HG03039 (cell line): ENCODE results near the gene ACOXL.

Source experiments
- ATAC-seq: cut with Tn5 transposase; IDR thresholded peaks from one replicate; pipeline ENCODE4 v1.9.1; 2021; ENCODE audit warnings: mild to moderate bottlenecking, moderate library complexity; ENCODE audit not compliant: unreplicated experiment

The ACOXL gene

DNA sequence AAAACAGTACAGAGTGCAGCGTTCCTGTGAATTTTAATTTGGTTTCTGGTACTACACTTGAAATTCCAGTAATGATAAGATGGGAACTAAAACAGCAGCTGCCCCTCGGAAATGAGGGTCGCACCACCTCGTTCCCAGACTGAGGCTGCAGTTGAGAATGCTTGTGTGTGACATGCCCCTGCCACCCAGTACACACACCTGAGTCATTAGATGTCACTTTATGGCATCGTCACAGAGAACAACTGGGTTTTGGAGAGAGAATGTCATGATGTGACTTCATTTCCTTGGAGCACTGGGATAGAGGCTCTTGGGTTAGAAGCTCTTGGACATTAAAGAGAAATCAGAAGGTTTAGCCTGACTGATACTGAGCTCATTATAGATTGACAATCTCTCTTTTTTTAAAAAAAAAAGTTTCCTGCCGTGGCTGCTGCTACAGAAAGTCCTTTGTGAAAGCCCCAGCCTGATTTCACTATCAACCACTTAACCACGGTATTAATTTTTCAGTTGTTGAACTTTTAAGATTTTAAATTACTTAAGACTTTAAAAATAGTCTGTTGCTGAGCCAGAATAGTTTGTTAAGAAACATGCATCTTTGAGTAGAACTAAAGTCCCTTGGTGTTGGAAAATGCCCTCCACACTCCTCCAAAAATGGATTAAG lies 412.9 kb downstream of the ACOXL start:
- no peak for ATAC-seq

DNA sequence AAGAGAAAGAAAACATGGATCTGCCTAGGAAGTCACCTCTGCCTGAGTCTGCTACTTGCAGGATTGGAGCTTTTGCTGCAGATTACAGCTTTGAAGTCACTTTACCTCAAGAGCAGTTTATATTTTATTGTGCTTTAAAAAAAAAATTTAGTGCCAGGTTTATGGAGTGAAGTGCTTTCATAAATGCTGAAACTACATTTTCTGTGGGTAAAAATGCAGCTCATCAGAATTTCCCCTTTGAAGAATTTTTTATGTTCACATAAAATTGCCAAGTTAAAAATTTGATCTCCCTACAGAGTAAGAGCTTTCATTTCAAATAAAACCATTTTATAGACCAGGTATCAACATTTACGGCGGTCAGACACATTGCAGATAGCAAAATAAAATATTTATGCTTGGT lies 413.6 kb downstream of the ACOXL start:
- ATAC-seq = no peak

DNA sequence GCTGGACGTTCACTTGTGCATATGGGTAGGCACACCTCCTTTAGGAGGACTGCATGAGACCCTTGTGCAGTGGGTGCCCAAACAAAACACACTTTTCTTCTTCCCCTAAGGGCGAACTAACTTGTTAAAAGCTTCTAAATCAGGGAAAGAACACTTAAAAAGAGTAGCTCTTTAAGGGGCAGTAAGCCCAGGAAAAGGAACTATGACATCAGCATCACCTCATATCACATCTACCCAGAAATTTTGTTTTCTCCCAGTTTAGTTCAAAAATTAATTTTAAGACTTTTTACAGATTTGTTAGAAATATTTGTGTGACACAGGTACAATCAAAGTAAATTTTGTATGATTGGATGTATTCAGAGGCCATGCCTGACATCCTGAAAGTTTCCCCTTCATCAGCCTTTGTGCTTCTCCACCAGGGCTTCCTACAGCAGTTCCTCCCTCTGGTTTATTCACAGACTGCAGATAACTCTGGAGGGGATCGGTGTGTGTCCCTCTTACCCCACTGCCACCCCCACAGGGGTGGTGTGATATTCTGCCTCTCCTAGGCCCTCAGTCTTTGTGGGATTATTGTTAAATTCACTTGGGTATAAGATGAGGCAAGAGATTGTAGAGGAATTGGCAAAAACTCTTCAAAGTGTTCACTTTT lies 416.0 kb downstream of the ACOXL start:
- no peak for ATAC-seq

DNA sequence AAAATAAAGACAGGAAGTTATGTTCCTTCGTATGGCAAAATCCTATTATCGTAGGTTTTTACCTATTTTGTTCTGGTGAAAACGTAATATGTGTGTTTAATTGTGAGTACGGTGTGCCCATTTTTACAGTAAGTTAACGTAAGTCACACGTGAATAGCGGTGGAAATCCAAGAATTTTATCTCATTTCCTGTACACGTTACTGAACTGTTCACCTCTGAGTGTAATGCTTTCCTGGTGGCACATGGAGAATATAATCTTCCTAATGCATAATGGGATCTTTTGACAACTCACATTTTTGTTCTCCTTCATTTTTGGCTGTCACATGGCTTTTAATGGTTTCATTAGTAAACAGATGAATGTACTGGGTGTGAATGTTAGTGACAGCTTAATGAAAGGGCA lies 416.6 kb downstream of the ACOXL start:
- no peak for ATAC-seq

DNA sequence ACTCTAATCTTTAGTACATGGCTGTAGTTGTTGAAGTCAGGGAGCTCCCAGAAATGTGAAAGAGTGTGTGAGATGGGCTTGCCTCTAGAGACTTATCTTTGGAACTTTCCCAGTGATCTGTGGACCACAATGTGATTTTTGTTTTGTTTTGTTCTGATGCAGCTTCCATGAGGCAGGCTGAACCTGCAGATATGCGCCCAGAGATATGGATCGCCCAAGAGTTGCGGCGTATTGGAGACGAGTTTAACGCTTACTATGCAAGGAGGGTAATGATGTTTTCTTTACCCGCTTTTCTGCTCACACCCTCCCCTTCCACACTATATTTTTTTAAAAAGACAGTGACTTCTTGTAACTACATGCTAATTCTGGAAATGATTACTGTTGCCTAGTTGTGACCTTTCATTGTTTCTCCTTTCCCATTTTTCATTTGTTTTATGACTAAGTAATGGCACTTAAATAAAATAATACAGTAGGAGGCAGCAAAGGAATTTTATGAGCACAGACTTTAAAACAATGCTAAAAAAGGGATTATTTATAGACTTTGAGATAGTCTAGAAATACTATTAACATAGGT lies 417.6 kb downstream of the ACOXL start:
- ATAC-seq = no peak

DNA sequence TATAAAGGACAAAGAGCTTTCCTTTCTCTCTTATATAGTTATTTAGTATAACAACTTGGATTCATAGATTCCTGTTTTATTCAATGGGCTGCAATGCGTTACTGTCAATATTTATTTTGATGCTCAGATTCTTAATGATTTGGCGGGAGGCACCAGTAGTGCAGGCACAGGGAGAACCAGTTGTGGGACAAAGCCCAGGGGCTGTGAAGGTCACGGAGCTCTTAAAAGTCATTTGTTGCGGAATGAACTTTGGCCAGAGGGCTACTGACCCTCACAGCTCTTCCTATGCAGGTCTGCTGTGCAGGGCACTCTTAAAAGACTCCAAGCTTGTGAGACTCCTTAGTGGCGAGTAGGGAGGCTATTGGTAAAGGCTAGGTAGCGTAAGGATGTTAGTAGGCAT lies 422.4 kb downstream of the ACOXL start:
- ATAC-seq = no peak

DNA sequence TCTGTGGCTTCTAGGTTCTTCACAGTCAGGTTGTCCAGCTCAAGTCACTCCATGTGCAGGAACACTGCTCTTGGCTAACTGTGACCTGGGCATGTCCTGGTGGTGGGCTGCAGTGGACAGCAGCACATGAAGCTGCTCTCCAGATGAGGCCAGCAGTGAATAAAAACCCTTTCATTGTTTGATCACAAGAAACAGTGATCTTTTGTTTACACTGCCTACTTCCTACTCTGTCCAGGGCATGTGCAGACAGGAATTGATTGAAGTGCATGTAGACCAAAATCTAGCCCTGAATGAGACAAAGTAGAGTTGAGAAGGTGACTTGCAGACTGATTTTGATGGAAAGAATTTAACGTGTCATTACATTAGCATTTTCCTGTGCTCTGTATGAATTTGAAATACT lies 423.2 kb downstream of the ACOXL start:
- no peak for ATAC-seq

DNA sequence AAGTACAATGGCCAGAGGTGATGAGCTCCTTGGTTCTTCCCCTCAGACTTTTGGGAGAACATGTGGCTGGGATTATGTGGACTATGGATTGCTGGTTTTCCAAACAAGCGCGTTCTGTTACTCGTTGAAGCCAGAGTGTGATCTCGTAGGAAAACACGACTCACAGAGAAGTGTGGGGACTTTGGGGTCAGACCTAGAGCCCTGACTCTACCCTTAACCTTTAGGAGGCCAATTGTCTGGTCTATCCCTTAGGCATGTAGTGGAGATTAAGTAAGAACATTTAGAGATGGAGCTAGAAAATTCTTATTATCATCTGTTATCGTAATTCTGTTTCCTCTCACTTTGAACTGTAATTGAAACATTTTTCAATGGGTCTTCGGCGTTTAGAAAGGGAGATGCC lies 424.2 kb downstream of the ACOXL start:
- ATAC-seq = no peak

DNA sequence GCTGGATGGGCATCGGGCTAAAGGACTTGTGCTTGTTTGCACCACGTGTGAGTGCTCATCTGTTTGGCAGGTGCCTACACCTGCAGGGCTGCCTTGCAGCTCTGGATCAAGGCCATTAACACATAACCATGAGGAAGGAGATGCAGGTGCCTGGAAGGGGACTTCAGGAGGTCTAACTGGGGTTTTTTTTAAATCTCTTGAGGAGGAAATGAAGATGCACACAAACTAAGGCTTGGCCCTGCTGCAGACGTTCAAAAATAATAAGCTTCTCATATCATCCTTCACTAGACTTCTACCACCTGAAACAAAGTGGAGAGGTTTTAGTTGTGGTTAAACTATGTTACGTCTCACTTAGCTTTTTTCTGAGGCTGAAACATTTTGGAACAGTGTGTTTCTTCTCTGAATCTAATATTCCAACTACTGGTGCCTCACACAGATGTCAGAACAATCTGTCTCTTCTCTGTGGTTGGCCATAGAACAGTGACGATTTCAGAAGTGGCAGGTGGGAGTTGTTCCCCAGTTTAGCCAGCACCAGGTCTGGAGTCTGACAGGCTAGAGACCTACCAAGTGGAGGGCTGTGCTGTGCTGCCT lies 424.8 kb downstream of the ACOXL start:
- no peak for ATAC-seq

DNA sequence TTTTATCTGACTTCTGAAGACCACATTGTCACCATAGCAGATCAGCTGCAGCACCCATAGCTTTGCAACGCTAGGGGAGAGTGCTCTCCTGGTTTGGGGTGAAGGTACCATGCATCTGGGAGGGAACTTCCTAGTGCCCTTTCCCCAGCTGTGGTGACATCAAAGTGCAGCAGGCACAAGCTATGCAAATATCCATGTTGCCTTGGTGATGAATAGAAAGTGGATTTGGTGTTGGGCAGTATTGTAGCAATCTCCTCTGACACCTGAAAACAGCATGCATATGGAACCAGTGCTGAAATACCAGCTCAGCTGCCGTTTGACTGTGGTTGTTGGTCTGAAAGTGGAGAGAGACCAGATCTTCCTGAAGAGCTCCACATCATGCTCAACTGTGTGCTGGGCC lies 425.4 kb downstream of the ACOXL start:
- no peak for ATAC-seq

DNA sequence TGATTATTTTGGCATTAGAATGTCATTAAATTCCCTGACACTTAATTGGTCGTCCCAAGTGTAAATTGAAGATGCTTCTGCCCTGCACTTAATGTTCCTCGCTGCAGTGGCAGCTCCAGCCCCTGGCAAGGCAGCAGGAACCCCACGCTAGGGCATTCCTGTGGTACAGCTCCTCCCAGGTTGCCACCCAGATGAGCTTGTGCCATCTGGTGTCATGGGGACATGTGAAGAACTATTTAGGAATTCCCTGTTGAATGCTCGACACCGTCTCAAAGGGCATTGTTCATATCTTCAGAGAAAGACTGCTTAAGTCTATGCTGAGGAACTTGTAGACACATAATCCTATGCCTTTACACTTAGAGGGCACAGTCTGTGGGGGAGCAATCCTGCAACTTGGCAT lies 427.3 kb downstream of the ACOXL start:
- ATAC-seq = no peak

DNA sequence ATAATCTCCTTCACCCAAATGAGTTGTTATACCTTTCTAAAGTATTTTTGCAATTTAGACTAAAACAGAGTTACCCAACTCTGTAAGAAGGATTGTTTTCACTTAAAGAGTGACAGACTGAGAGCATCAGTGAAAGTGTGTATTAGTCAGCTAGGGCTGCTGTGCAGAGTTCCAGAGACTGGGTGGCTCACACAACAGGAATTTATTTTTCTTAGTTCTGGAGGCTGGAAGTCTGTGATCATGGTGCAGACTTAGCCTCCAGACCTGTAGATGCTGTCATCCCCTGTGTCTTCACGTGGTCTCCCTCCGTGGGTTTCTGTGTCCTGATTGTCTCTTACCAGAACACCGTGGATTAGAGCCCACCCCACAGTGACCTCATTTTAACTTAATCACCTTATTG lies 428.4 kb downstream of the ACOXL start:
- no peak for ATAC-seq

DNA sequence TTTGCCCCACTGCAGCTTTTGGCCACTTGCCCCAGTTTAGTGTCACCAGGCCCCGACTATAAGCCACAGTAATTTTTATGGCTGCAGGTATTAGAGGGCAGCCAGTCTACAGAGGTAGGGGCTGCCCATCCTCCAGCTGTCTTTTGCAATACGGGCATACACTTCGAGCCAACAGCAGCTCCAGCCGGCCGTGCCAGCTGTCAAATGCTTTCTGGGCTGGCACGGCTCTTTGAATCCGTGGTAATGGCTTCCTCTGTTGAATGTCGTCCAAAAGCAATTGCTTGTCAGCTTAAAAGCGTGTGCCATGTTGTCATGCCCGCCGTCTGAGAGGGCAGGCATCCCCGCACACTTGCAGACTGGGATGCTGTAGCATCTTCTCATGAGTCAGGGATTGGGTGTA lies 429.6 kb downstream of the ACOXL start:
- ATAC-seq = no peak

DNA sequence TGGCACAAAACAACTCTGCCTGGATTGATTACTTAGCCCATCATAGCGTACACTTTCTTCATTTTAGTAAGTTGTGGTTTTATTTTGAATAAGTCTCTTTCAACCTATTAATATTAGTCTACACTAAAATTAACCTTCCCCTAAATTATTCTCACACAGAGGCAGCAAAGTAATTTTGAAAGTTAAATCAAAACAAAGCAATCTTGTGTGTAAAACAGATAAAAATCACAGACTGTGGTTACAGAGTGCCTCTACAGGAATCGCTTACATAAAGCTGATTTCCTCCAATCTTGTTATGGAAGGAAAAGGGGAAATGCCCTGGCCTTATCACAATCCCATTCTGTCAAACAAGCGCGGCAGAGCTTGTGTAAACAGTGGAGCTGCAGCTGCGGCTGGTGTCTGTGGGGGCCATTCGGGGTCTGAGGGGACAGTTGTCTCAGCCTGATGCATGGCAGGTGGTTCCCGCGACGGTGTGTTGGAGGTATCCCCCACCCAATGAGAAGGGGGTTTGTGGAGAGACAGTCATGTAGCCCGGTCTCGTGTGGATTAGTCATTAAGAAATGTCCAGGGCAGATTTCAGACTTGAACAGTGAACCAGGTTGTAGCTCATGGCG lies 430.5 kb downstream of the ACOXL start:
- no peak for ATAC-seq

DNA sequence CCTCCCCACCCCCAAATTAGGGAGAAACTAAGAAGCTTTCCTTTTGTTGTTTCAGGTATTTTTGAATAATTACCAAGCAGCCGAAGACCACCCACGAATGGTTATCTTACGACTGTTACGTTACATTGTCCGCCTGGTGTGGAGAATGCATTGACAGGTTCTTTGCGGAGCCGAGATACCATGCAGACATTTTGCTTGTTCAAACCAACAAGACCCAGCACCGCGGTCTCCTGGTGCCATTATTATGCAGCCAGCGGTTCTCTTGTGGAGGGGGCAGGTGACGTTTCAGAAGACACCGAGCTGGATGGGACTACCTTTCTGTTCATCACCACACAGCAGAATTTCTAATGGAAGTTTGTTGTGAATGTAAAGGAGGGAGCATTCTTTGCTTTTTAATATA lies 431.7 kb downstream of the ACOXL start:
- no peak for ATAC-seq

DNA sequence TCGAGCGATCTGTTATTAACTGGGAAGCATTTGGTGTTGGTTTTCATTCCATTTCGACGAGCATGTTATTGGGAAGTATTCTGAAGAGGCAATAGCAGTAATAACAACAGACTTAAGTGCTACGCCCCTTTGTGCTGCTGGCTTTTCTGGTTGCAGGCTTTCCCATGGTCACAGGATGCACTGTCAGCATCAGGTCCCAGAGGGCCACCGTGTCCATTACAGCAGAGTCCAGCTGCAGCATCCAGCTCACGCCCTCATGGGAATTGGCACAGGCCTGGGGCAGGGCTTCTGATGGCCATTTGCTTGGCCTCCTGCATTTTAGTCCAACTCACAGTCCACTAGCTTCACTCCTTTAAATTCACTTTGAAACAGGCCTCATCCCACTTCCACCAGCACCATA lies 432.7 kb downstream of the ACOXL start:
- no peak for ATAC-seq

DNA sequence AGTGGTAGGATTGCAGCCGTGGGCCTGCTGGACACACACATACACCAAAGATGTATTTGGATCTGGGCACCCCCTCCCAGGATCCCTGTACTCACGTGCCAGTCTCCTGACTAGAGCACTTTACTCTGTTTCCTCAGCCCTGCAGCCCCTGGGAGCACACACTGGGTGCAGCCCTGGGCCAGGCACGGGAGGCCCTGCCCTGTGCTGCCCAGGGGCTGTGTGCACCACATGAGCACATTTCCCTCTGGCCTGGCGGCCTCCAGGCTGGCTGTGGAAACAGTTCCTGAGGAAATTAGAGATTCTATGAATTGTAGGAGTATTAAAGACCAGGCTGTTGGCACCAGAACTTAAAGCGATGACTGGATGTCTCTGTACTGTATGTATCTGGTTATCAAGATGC lies 433.7 kb downstream of the ACOXL start:
- no peak for ATAC-seq

DNA sequence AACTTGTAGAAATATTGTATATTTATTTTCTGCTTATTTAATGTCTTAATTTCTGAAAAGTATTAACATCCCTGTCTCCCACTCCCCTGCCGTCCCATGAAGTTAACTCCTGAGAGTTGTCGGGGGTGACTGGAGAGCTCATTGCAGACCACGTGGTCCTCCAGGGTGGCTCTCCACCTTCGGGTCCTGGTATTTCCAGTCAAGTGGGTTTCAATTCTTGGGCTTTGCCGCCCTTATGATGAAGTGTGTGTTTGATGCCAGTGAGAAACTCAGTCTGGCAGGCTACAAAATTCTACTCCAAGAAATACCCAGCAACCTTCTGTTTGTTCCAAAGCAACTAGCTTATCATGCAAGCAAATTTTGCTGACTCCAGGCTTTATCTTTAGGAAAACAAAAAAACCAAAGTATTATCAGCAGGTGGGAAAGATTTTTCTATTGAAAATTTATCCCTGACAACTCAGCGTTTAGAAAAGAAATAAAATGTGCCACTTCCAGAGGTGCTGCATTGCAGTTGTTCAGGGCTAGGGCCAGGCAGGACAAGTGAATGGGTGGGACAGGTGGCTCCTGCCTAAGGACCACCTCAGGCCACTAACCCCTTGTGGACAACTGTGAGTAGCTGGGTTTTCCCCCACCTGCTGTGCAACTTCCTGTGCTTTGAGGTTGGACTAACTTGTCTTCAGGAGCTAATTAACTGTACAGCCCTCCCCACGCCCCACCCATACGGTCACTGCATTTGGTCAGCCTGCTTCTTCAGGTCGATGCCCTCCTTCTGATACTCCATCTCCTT lies 434.9 kb downstream of the ACOXL start:
- no peak for ATAC-seq

DNA sequence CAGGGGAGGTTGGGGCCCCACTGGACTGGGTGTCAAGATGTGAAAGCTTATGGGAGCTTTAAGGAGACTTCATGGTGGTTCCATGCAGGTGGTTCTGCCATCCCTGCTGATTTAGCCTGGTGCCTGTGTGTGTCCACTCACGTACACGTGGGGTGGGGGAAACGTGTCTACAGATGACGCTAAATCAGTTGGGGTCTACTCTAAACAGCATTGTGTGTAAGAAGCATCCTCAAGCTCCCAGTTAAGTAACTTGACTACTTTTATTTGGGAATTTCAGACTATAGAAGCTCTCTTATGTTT lies 435.4 kb downstream of the ACOXL start:
- ATAC-seq = no peak
